H1 (cell line): ENCODE data around the gene NCBP2. TPM values are rescaled to one million over a fixed set of nuclear protein-coding genes. Genes with fewer than 3 reads are reported as not detected.

ENCODE experiments used
- CHD2 ChIP-seq: IDR thresholded peaks from 2 replicates; pipeline ENCODE4 v1.6.1; 2012; ENCODE audit warnings: low read length, improper control_type of control experiment
- CHD7 ChIP-seq: fragments of 300-600 bp; sonication (generic); IDR thresholded peaks from 2 replicates; pipeline ENCODE4 v1.7.1; 2012; ENCODE audit warnings: low read length, moderate library complexity, mild to moderate bottlenecking, inconsistent platforms; ENCODE audit not compliant: insufficient replicate concordance
- CREB1 ChIP-seq: IDR thresholded peaks from 2 replicates; pipeline ENCODE4 v1.6.1; 2012; ENCODE audit warnings: inconsistent platforms
- CTBP2 ChIP-seq: IDR thresholded peaks from 2 replicates; pipeline ENCODE4 v1.7.0; 2011; ENCODE audit warnings: borderline replicate concordance, mild to moderate bottlenecking, moderate library complexity, mixed read lengths, low read length; ENCODE audit not compliant: insufficient read depth, insufficient read length
- MAFK ChIP-seq: IDR thresholded peaks from 2 replicates; pipeline ENCODE4 v1.6.1; 2012; ENCODE audit warnings: low read depth, mild to moderate bottlenecking, improper control_type of control experiment, low read length
- polyA plus RNA-seq, 7 experiments: library from polyadenylated mRNA; depleted of rRNA in 3 of 7; stranded (reverse) in 5 of 7; unstranded in 2 of 7; fragments of >200 nt in 5 of 7; fragments of 200-250 nt in 2 of 7; gene quantifications; 1 replicate in 5 of 7; 2 replicates in 1 of 7; 4 replicates in 1 of 7; pipeline versions ENCODE4 v1.2.1 to v1.2.3, GENCODE V29; 2011 to 2013; ENCODE audit warnings: missing spikeins in 2 of 7, mixed read lengths in 2 of 7
- total RNA-seq: library from RNA; stranded (reverse); fragmentation: NEBNext Ultra II Directional; extraction: Animal tissue kit (Norgen Biotek cat#: 25700); gene quantifications from 2 replicates; pipeline ENCODE4 v1.2.1, GENCODE V29; 2021

The NCBP2 gene
- total and polyA plus RNA-seq, 2 of the 8 experiments (the other 6 are each of a cell fraction or from before 2014, with no cell fraction given) = 34.1 to 100 TPM

GRCh38 chr3:196976941-196977340 lies 34.6 kb upstream of the NCBP2 start (continued):
- no peak for TF ChIP-seq CHD7
- TF ChIP-seq CTBP2 = no peak
- TF ChIP-seq CREB1 = no peak
- no peak for TF ChIP-seq CHD2
- no peak for TF ChIP-seq MAFK
